IMR-90 (cell line): ENCODE results near the gene BRINP1. TPM values are rescaled to one million over a fixed set of nuclear protein-coding genes. Genes with fewer than 3 reads are reported as not detected.

ENCODE experiments used
- ATAC-seq: fragments of 200-7000 bp; cut with Tn5 transposase; 2 replicates; pipeline ENCODE4 v1.9.1; 2020; ENCODE audit warnings: low read depth, mild to moderate bottlenecking, moderate library complexity
- BruUV-seq: library from RNA; stranded (reverse); fragments of 400-500 nt; replicated peaks from 2 replicates; lab custom pipeline; 2021; lab: Mats Ljungman, UMichigan
- CTCF ChIA-PET: fragments of 300-600 bp; formaldehyde crosslinking; extraction: SDS; loops from one replicate; lab custom pipeline; 2021; ENCODE audit warnings: antibody characterized with exemption; lab: Yijun Ruan, JAX
- POLR2A ChIA-PET: fragments of 300-600 bp; sonication (Branson Sonifier 250); formaldehyde crosslinking; loops from one replicate; lab custom pipeline; 2022; ENCODE audit warnings: antibody characterized with exemption; ENCODE audit not compliant: unreplicated experiment; lab: Charles Lee
- DNase-seq: peaks from one replicate; pipeline ENCODE4 v3.0.0; 2013
- H2AFZ ChIP-seq: replicated peaks from 2 replicates; pipeline ENCODE3; 2013; ENCODE audit warnings: low read length, mild to moderate bottlenecking; ENCODE audit not compliant: poor library complexity
- H2AK5ac ChIP-seq: 2 replicates; pipeline ENCODE4 v1.6.1; 2013; ENCODE audit warnings: low read depth, low read length, inconsistent platforms
- H2AK9ac ChIP-seq: replicated peaks from 2 replicates; pipeline ENCODE3; 2013; ENCODE audit warnings: mild to moderate bottlenecking, low read depth, low read length, moderate library complexity; ENCODE audit not compliant: poor library complexity
- H2BK120ac ChIP-seq: 2 replicates; pipeline ENCODE4 v1.6.1; 2013; ENCODE audit warnings: low read depth, low read length, inconsistent platforms
- H2BK15ac ChIP-seq: 3 replicates; pipeline ENCODE4 v1.6.1; 2013; ENCODE audit warnings: low read depth, low read length, inconsistent platforms
- H2BK20ac ChIP-seq: 2 replicates; pipeline ENCODE4 v1.6.1; 2013; ENCODE audit warnings: low read depth, mild to moderate bottlenecking, inconsistent platforms, low read length, moderate library complexity
- H2BK5ac ChIP-seq: 2 replicates; pipeline ENCODE4 v1.6.1; 2013; ENCODE audit warnings: mild to moderate bottlenecking, low read depth, low read length, inconsistent platforms; ENCODE audit not compliant: poor library complexity, severe bottlenecking
- H3K14ac ChIP-seq: replicated peaks from 2 replicates; pipeline ENCODE4 v1.6.1; 2013; ENCODE audit warnings: low read depth, low read length, inconsistent platforms
- H3K18ac ChIP-seq: 2 replicates; pipeline ENCODE4 v1.6.1; 2013; ENCODE audit warnings: low read depth, low read length, control low read depth
- H3K23ac ChIP-seq: 2 replicates; pipeline ENCODE4 v1.6.1; 2013; ENCODE audit warnings: low read depth, low read length, inconsistent platforms
- H3K27ac ChIP-seq: 2 replicates; pipeline ENCODE4 v1.5.1; 2013; ENCODE audit warnings: mild to moderate bottlenecking, control low read depth, low read length; ENCODE audit not compliant: insufficient read depth
- H3K27me3 ChIP-seq: 2 replicates; pipeline ENCODE4 v1.6.1; 2013; ENCODE audit warnings: low read length; ENCODE audit not compliant: control insufficient read depth, insufficient read depth
- H3K36me3 ChIP-seq: 2 replicates; pipeline ENCODE4 v1.6.1; 2013; ENCODE audit warnings: low read length, mixed read lengths; ENCODE audit not compliant: control insufficient read depth, insufficient read depth
- H3K4ac ChIP-seq: 2 replicates; pipeline ENCODE4 v1.6.1; 2013; ENCODE audit warnings: low read depth, low read length, inconsistent platforms
- H3K4me1 ChIP-seq: 2 replicates; pipeline ENCODE4 v1.6.1; 2013; ENCODE audit warnings: low read length, mixed read lengths; ENCODE audit not compliant: control insufficient read depth, insufficient read depth
- H3K4me2 ChIP-seq: 2 replicates; pipeline ENCODE4 v1.6.1; 2013; ENCODE audit warnings: low read depth, mild to moderate bottlenecking, control low read depth, low read length, moderate library complexity
- H3K4me3 ChIP-seq: 2 replicates; pipeline ENCODE4 v1.5.1; 2013; ENCODE audit warnings: low read depth, mild to moderate bottlenecking, control low read depth, low read length, moderate library complexity; ENCODE audit not compliant: insufficient read depth
- H3K56ac ChIP-seq: 2 replicates; pipeline ENCODE4 v1.6.1; 2013; ENCODE audit warnings: low read length, inconsistent platforms; ENCODE audit not compliant: insufficient read depth; ENCODE audit errors: extremely low read depth
- H3K79me1 ChIP-seq, 2 experiments: 2 replicates each; pipeline ENCODE4 v1.6.1; 2013; ENCODE audit warnings: low read length in 2 of 2, inconsistent platforms in 1 of 2, low read depth in 1 of 2
- H3K9ac ChIP-seq: 2 replicates; pipeline ENCODE4 v1.6.1; 2013; ENCODE audit warnings: low read depth, low read length, control low read depth
- H3K9me1 ChIP-seq: 2 replicates; pipeline ENCODE4 v1.6.1; 2013; ENCODE audit warnings: low read length, inconsistent platforms; ENCODE audit not compliant: insufficient read depth
- H3K9me3 ChIP-seq: 2 replicates; pipeline ENCODE4 v1.6.1; 2013; ENCODE audit warnings: low read length; ENCODE audit not compliant: control insufficient read depth, insufficient read depth
- H4K20me1 ChIP-seq: 2 replicates; pipeline ENCODE4 v1.6.1; 2013; ENCODE audit warnings: low read length, inconsistent platforms; ENCODE audit not compliant: insufficient read depth
- H4K5ac ChIP-seq: 2 replicates; pipeline ENCODE4 v1.6.1; 2013; ENCODE audit warnings: mild to moderate bottlenecking, low read depth, low read length, control low read depth
- H4K8ac ChIP-seq, 2 experiments: 2 replicates each; pipeline ENCODE4 v1.6.1; 2013; ENCODE audit warnings: low read depth in 2 of 2, low read length in 2 of 2, control low read depth in 1 of 2, inconsistent platforms in 1 of 2
- H4K91ac ChIP-seq: 2 replicates; pipeline ENCODE4 v1.6.1; 2013; ENCODE audit warnings: low read depth, low read length, inconsistent platforms; ENCODE audit not compliant: insufficient read depth
- CHD1 ChIP-seq: IDR thresholded peaks from 2 replicates; pipeline ENCODE4 v1.6.1; 2012; ENCODE audit warnings: low read depth, low read length, improper control_type of control experiment
- RAD21 ChIP-seq: IDR thresholded peaks from 2 replicates; pipeline ENCODE4 v1.6.1; 2012; ENCODE audit warnings: low read length, improper control_type of control experiment
- WGBS, 2 experiments: methylation state at CpG; one replicate each; pipeline versions ENCODE4 v1.1.5 to v1.1.7; 2013; ENCODE audit warnings: missing lambda C conversion rate in 2 of 2; ENCODE audit not compliant: insufficient read length in 1 of 2; ENCODE audit errors: extremely low coverage in 2 of 2; 5-methylcytosine and 5-hydroxymethylcytosine counted together
- dilution Hi-C: fragments of 300-500 bp; cut with HindIII; formaldehyde crosslinking; loops from one replicate; pipeline ENCODE4 v1.14.3; 2018; ENCODE audit warnings: low sequenced_read_pairs; ENCODE audit not compliant: unreplicated experiment
- in situ Hi-C: fragments of 300-500 bp; cut with MboI; formaldehyde crosslinking; loops from 3 replicates; pipeline ENCODE4 v1.14.3; 2019; ENCODE audit warnings: low sequenced_read_pairs, inconsistent platforms, mixed read lengths
- intact Hi-C: fragments of 100-400 bp; cut with micrococcal nuclease; formaldehyde crosslinking; loops from 2 replicates; pipeline ENCODE4 v1.10.0; 2022
- polyA plus RNA-seq, 3 experiments: library from polyadenylated mRNA; depleted of rRNA; stranded (reverse); fragments of >200 nt; gene quantifications; 2 replicates each; pipeline ENCODE4 v1.2.3, GENCODE V29; 2012; ENCODE audit warnings: low replicate concordance in 1 of 3
- total RNA-seq: library from RNA; depleted of rRNA; stranded (reverse); fragments of >200 nt; gene quantifications from 2 replicates; pipeline ENCODE4 v1.2.3, GENCODE V29; 2012

Gene BRINP1
- total and polyA plus RNA-seq, 2 of the 4 experiments (the other 2 are of a cell fraction), result under 0.01 TPM; not detected in 1

DNA sequence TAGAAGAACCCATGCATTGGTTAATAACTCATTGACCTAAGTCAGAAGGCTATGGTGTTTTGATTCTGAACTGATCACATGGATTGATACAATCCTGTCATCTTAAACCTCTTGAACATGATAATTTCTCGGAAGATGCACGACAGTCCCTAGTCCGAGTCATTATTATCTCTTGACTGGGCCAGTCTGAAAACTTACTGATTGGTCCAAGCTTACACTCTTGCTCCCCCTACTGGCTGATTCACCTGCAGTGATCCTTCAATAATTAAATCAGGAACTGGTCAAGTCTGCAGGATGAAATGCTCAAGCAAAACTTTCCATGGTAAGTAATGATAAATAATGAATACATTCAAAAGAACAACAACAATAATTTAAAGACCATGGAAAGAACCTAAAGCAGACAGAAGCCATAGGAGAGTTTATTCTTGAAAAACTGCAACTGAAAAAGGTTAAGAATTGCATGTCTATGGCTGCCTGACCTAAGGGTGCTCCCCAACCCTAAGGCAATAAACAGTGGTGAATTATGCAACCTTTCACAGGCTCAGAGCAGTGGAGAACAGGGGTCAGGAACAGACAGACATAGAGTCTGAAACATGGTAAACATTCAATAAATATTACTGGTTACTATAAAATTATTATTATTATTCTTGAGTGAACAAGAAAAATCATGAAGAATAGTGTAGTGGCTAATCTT is 79.3 kb downstream of the BRINP1 start:
- Histone ChIP-seq H3K27me3 (no peaks in the 10 kb centered on the region), H3K9ac (no peak overlapping the region), H2BK20ac (no peak overlapping the region), H3K4me3 (no peak overlapping the region), H2AFZ (no peak overlapping the region), H4K20me1 (no peaks in the 10 kb centered on the region), H3K18ac (no peak overlapping the region), H3K9me1 (no peaks in the 10 kb centered on the region), H3K4me2 (no peak overlapping the region), H4K91ac (no peak overlapping the region), H2BK5ac (no peak overlapping the region), H3K4me1 (no peaks in the 10 kb centered on the region), H3K14ac (no peak overlapping the region), H3K9me3 (peaks cover 3% of the 10 kb centered on the region; the same call in 1 of the 2 replicates), H3K4ac (no peak overlapping the region), H4K5ac (no peak overlapping the region), H3K79me1 (no peaks in the 10 kb centered on the region), H4K8ac (no peak overlapping the region), H3K23ac (no peak overlapping the region), H2BK15ac (no peak overlapping the region), H3K36me3 (no peaks in the 10 kb centered on the region), H2AK5ac (no peak overlapping the region), H2BK120ac (no peak overlapping the region), H2AK9ac (no peak overlapping the region), H3K56ac (no peak overlapping the region), H3K27ac (no peak overlapping the region)
- ChIA-PET POLR2A (no interaction called here), CTCF (no interaction called here)
- no peak for ATAC-seq
- no TSS peak for BruUV-seq
- DNase-seq, result no peak
- TF ChIP-seq RAD21, result peak; percentile 7; the same call in 1 of the 2 replicates
- TF ChIP-seq CHD1, result no peak
- dilution Hi-C loops, result no loop called here
- no CpG with 5 or more reads among the region's 3 CpGs for WGBS, 2 experiments
- in situ Hi-C loops, result loop anchor here (10.0 kb wide), 1 partner anchor 55 kb away; no protein-coding TSS in a partner anchor
- intact Hi-C loops, result no loop called here
